NCI-H1092 treated with DMSO at 0.1 percent for 48 hours (cell line): ENCODE results near the gene PKMYT1.

Experiments used
- DNase-seq: peaks from one replicate; lab custom pipeline; 2025; lab: John Stamatoyannopoulos, UW

PKMYT1 gene

GRCh38 chr16:2980227-2981176 is at the start of gene PKMYT1:
Gene PKMYT1 (minus strand): TSS chr16:2980446. CDS start chr16:2979657, 789 bp downstream.
- peak; percentile 86 for DNase-seq

DNA sequence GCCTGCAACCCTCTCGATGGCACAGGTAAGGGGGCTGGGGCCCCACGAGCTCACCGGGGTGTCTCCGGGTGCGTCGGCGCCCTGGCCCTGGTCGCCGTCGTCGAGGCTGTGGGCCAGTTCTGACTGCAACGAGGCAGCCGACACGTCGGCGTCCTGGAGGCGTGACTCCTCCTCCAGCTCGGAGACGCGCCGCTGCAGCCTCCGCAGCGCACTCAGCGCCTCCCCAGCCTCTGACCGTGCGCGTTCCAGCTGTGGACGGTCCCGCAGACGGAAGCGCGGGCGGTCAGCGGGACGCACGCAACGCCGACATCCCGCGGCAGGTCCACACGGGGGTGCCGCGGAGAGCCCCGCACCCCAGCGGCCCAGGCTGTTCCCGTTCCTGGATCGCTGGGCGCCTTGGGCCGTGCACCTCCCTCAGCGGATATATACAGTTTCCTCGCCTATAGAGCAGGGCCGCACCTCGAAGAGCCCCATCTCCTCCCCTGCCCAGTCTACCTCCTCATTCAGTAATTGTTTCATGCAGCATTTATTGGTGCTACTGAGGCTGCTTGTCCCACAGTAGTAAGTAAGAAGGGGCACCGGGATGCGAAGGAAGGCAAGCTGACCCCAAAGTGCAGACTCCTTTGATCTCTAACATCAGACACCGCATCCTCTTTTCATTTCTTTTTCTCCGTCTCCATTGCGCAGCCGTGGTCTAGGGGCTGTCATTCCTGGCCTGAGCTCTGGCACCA is 49.4 kb upstream of the PKMYT1 start:
- DNase-seq, result no peak

GRCh38 chr16:3028716-3029319 is 48.6 kb upstream of the PKMYT1 start:
- DNase-seq, result no peak

DNA sequence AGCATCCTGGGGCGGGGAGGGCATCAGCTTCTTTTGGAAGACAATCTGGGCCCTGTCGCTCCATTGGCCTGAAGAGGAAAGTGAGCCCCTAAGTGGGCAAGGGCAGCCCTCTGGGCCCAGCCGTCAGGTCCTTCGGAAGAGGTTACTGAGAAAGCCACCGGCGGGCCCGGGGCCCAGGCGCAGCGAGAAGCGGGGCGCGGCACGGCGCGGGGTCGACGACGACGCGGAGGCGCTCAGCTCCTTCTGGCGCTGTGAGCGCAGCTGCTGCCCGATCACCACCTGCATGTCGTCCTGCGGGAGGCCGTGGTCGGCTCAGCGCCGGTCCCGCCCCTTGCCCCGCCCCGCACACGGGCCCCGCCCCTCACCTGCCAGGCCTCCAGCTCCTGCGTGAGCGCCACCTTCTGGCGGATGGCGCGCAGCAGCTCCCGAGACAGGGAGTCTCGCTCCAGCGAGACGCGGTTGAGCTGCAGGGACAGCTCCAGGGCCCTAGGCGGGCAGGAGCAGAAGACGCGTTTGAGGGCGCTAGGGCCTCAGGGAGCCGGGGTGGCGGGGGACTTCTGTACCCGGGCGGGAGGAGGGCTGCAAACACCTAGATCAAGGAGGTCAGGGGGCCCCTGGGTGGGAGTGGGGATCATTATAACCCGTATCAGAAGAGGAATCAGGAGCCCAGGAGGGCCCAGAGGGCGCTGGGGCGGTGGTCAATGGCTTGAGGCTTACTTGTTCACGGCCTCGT is 47.9 kb upstream of the PKMYT1 start:
- peak; percentile 75 for DNase-seq

GRCh38 chr16:3027489-3027795 is 47.2 kb upstream of the PKMYT1 start:
- no peak for DNase-seq

DNA sequence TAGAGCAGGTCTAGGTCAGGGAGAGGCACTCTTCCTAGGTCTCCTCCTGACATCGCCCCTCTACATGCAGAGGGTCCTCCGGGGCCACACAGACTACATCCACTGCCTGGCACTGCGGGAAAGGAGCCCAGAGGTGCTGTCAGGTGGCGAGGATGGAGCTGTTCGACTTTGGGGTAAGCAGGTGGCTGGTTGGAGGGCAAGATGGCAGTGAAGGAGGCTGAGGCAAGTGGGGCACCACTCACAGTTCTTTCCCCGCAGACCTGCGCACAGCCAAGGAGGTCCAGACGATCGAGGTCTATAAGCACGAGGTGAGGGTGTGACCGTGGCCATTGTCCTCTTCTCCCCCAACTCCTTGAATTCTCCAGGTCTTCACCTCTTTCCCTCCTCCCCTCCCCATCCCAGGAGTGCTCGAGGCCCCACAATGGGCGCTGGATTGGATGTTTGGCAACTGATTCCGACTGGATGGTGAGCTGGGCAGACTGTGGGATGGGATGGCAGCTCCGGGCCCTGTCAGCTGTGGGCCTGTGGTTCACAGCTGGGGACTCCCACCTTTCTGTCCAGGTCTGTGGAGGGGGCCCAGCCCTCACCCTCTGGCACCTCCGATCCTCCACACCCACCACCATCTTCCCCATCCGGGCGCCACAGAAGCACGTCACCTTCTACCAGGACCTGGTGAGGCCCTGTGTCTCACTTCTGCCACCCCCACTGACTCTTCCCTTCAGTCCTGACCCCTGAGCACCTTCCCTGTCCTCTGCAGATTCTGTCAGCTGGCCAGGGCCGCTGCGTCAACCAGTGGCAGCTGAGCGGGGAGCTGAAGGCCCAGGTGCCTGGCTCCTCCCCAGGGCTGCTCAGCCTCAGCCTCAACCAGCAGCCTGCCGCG is 46.6 kb upstream of the PKMYT1 start:
- no peak for DNase-seq

DNA sequence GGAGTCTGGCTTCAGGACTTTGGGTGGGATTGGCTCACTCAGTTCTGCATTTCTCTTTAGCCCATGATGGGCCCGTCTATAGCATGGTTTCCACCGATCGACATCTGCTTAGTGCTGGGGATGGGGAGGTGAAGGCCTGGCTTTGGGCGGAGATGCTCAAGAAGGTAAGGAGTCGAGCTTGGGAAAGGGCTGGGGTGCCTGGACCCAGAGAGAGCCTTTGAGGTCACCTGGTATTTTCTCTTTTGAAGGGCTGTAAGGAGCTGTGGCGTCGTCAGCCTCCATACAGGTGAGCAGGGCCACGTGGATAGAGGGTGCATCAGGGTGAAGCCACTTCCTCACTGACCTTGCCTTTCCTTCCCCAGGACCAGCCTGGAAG is 45.7 kb upstream of the PKMYT1 start:
- no peak for DNase-seq

GRCh38 chr16:3025032-3026002 is 45.1 kb upstream of the PKMYT1 start:
- DNase-seq, result no peak

DNA sequence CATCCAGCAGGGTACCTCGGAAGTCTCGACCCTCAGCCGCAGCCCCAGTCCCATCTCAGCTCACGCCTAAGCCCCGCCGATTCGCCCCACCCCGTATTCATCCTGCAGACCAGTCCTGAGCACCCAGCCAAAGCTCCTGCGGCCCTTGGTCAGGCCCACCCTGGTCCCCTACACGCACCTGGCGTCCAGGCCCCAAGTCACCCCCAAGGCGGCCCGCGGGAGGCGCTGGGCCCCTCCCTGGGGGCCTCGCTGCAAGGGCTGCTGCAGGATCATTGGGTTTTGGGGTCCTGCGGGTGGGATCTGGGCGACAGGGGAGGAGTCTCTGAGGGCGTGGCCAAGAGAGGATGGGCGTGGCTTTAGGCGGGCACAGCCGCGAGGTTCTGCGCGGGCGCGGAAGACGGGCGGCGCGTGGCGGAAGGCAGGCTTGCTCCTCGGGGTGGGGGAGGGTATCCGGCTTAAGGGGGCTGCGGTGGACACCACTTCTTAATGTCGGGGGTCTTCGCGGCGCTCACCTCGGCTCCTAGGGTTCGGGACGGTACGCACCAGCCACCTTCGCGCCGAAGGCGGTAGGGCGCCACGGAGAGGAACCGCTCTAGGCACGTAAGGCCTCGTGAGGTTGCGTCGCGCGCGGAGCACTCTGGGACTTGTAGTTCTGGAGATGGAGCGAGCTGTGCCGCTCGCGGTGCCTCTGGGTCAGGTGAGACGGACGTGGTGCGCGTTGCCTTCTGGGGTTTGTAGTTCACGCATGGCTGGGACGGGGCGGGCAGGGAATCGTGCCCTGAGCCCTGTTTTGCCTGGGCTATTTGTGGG is 43.6 kb upstream of the PKMYT1 start, which contains the start of the genes HCFC1R1 and THOC6:
HCFC1R1 (minus strand) TSS at position 274 of the 810 bp plus-strand sequence; CDS start at position 273, 1 bp downstream.
THOC6 (plus strand) TSS at position 367 of the 810 bp plus-strand sequence; CDS start at position 659, 292 bp downstream.
- peak; percentile 95 for DNase-seq

- no peak for DNase-seq
These were observed 43.1 kb upstream of the PKMYT1 start for GRCh38 chr16:3023415-3023668.

- DNase-seq, result no peak
These were observed 42.6 kb upstream of the PKMYT1 start for GRCh38 chr16:3022684-3023414.

DNA sequence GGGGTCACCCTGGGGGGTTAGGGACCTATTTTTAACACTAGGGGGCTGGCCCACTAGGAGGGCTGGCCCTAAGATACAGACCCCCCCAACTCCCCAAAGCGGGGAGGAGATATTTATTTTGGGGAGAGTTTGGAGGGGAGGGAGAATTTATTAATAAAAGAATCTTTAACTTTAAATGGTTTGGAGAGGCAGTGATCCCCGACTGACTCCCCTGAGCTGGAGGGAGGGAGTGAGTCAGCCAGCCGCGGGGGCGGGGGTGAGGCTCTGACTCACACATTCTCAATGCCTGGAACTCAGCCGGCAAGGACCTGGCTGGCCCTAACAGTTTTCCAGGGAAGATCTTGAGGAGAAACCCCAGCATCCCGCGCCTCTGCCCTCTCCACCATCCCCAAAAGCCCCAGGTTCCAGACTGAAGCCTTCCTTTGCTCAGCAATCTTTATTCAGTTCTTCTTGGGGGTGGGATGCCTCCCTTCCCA is 42.0 kb upstream of the PKMYT1 start:
- no peak for DNase-seq

DNA sequence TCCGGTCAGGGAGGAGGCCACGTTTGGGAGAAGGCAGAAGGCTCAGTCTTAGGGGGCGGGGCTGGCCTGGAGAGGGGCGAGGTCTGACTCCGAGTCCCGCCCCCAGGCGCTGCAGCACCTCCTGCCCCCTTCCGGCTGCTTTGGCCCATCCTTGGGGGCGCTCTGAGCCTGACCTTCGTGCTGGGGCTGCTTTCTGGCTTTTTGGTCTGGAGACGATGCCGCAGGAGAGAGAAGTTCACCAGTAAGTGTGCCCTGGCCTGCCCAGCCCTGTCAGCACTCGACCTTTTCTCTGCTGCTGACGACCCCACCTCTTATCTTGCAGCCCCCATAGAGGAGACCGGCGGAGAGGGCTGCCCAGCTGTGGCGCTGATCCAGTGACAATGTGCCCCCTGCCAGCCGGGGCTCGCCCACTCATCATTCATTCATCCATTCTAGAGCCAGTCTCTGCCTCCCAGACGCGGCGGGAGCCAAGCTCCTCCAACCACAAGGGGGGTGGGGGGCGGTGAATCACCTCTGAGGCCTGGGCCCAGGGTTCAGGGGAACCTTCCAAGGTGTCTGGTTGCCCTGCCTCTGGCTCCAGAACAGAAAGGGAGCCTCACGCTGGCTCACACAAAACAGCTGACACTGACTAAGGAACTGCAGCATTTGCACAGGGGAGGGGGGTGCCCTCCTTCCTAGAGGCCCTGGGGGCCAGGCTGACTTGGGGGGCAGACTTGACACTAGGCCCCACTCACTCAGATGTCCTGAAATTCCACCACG is 41.4 kb upstream of the PKMYT1 start:
- peak; percentile 16 for DNase-seq

- DNase-seq, result no peak
These were observed 40.6 kb upstream of the PKMYT1 start for GRCh38 chr16:3020604-3021448.

- DNase-seq, result peak; percentile 11
These were observed 40.0 kb upstream of the PKMYT1 start, which contains the start of gene TNFRSF12A for GRCh38 chr16:3020247-3020603. Gene TNFRSF12A (plus strand): TSS chr16:3020368. CDS start chr16:3020398, 30 bp downstream.

DNA sequence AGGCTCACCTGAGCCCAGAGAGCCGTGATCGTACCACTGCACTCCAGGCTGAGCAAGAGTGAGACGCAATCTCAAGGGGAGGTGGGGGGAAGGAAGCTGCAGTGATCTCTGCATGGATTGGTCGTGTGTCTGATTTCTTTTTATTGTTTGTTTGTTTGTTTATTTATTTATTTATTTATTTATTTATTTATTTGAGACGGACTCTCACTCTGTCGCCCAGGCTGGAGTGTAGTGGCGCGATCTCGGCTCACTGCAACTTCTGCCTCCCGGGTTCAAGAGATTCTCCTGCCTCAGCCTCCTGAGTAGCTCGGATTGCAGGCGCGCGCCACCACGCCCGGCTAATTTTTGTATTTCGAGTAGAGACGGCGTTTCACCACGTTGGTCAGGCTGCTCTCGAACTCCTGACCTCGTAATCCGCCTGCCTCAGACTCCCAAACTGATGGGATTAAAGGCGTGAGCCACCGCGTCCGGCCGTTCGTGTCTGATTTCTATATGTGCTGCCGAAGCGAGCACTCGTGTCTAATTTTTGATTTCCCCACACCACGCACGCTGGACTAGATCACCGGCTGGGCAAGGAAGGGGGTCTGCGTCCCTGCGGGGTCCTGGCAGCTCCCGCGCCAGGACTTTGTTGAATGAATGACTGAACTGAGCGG is 39.5 kb upstream of the PKMYT1 start:
- no peak for DNase-seq
